GM20431 (cell line): ENCODE measurements around the gene UNC45A.

Experiments used
- in situ Hi-C: fragments of 300-500 bp; cut with MseI, MboI; formaldehyde crosslinking; loops from one replicate; pipeline ENCODE4 v1.15.0; 2020; ENCODE audit warnings: low sequenced_read_pairs; ENCODE audit not compliant: unreplicated experiment

UNC45A gene

GRCh38 chr15:90989040-90989768, 54.1 kb downstream of the UNC45A start:
- in situ Hi-C loops: no loop called here

- in situ Hi-C loops: no loop called here
Measured at GRCh38 chr15:90990446-90990845, 55.4 kb downstream of the UNC45A start.

GRCh38 chr15:90991587-90992285, 56.7 kb downstream of the UNC45A start:
- in situ Hi-C loops: no loop called here

DNA sequence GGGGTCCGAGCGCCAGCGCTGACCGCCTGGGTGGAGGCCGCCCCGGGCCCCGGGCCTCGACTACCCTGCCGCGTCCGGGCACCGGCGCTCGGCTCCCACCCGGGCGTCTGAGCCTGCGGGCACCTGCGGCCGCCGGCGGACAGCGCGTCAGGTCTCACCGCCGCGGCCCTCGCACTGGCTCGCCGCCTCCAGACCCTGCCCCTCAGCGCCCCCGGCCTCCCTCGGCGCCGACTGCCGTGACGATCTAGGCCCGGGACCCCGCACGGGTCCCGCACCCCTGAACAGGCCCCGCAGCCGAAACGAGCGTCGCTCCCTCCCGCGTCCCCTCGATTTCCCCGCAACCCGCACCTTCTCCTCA, 59.0 kb downstream of the UNC45A start:
- in situ Hi-C loops: no loop called here

- in situ Hi-C loops: no loop called here
Measured at GRCh38 chr15:90994417-90995311, 59.6 kb downstream of the UNC45A start, which contains the start of gene PRC1. TSS of gene PRC1 (minus strand) at chr15:90994535. CDS start at chr15:90994417, 118 bp downstream.

- in situ Hi-C loops: no loop called here
Measured at GRCh38 chr15:90998737-90999136, 63.7 kb downstream of the UNC45A start.

DNA sequence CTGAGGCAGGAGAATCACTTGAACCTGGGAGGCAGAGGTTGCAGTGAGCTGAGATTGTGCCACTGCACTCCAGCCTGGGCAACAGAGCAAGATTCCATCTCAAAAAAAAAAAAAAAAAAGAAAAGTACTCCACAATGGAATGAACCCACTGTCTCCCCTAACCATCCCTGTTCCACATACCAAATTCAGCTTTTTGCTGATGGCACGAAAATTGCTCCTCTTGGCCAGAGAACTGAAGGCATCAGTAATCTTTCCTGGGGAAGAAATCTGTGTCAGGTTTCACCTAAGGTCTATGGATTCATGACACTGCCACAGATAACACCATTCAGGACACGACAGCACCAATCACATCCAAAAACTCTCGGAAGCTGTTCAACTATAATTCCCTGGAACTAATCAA, 66.1 kb downstream of the UNC45A start:
- in situ Hi-C loops: no loop called here
